GM19328 (cell line): Measurements from ENCODE around the gene DVL1.
"Not testable (repeated sequence)": the region's sequence is repeated elsewhere in the genome, so short reads cannot be mapped to it uniquely, and the experiment has no call there.

Source experiments
- ATAC-seq: cut with Tn5 transposase; IDR thresholded peaks from one replicate; pipeline ENCODE4 v1.9.1; 2021; ENCODE audit warnings: mild to moderate bottlenecking, moderate library complexity; ENCODE audit not compliant: unreplicated experiment

DVL1 gene

GRCh38 chr1:1349256-1350012 lies at the start of gene DVL1:
Gene DVL1, minus strand, starts transcription at chr1:1349418. Its CDS starts 353 bp downstream, at chr1:1349065.
- peak; percentile 68 for ATAC-seq

GRCh38 chr1:1398677-1399186 lies 49.5 kb upstream of the DVL1 start:
- ATAC-seq: peak; percentile 14

- ATAC-seq: no peak
These were observed 48.8 kb upstream of the DVL1 start for GRCh38 chr1:1397839-1398523.

GRCh38 chr1:1395166-1395565 lies 45.9 kb upstream of the DVL1 start:
- no peak for ATAC-seq

GRCh38 chr1:1394116-1394515 lies 44.9 kb upstream of the DVL1 start:
- ATAC-seq: no peak

- ATAC-seq: no peak
These were observed 44.2 kb upstream of the DVL1 start for GRCh38 chr1:1393428-1393827.

- no peak for ATAC-seq
These were observed 43.8 kb upstream of the DVL1 start for GRCh38 chr1:1393014-1393413.

GRCh38 chr1:1391225-1391624 lies 42.0 kb upstream of the DVL1 start:
- no peak for ATAC-seq

- no peak for ATAC-seq
These were observed 41.5 kb upstream of the DVL1 start for GRCh38 chr1:1390675-1391074.

GRCh38 chr1:1388078-1388472 lies 38.9 kb upstream of the DVL1 start:
- ATAC-seq: no peak

- no peak for ATAC-seq
These were observed 38.2 kb upstream of the DVL1 start for GRCh38 chr1:1387098-1388077.

GRCh38 chr1:1385931-1386330 lies 36.7 kb upstream of the DVL1 start:
- ATAC-seq: no peak

- not testable (repeated sequence) for ATAC-seq
These were observed 36.1 kb upstream of the DVL1 start for GRCh38 chr1:1385339-1385738.

GRCh38 chr1:1381294-1381693 lies 32.1 kb upstream of the DVL1 start:
- no peak for ATAC-seq

- ATAC-seq: no peak
These were observed 31.6 kb upstream of the DVL1 start for GRCh38 chr1:1380860-1381259.

- no peak for ATAC-seq
These were observed 28.5 kb upstream of the DVL1 start for GRCh38 chr1:1377540-1378205.

- ATAC-seq: no peak
These were observed 27.5 kb upstream of the DVL1 start for GRCh38 chr1:1376551-1377226.

GRCh38 chr1:1374929-1375662 lies 25.9 kb upstream of the DVL1 start, which contains the start of gene AURKAIP1:
Gene AURKAIP1, minus strand, starts transcription at chr1:1375207. Its CDS starts 451 bp downstream, at chr1:1374756.
- ATAC-seq: peak; percentile 87

- peak; percentile 1 for ATAC-seq
These were observed 25.3 kb upstream of the DVL1 start for GRCh38 chr1:1374589-1374928.
